AG09319 (cell line): ENCODE results near the gene AGTPBP1.

Experiments
- DNase-seq: peaks from one replicate; pipeline ENCODE4 v3.0.0-alpha.2; 2010; ENCODE audit warnings: low read depth; ENCODE audit errors: extremely low read depth
- TF ChIP-seq, protein P1 (sequence below): IDR thresholded peaks from 2 replicates; pipeline ENCODE4 v1.5.1; 2011; ENCODE audit warnings: low read depth, mild to moderate bottlenecking, inconsistent platforms, low read length, moderate library complexity

The AGTPBP1 gene

DNA sequence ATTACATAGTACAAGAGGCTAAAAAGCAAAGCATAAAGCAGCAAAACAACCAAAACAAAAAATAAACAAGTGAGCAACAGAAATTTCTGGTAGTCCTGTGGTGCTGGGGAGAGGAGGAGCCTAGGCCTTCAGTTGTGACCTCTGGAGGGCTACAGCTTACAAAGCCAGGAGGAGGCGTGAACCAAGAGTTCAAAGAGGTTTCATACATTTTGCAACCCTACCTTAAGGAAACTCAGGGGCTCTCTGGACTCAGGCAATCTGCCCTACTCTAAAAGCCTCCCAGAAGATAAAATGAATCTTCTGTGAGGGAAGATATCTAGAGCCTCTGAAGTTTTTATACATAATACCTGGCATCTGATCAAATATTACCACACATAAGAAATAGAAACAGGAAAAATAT is 187.4 kb downstream of the AGTPBP1 start:
- DNase-seq: no peak

DNA sequence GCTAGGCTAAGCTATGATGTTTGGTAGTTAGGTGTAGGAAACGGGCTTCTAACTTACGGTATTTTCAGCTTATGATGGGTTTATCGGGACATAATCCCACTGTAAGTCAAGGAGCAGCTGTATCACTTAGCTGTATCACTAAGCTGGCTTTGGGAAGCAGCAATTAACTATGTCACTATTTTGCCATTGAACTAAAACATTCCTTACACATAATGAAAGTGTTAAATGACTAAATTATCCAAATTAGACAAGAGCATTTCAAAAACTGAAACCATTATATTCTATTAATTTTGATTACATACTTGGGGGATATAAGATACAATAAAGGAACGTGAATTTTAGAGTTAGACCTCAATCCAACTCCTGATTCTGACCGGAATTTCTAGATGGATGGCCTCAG is 188.3 kb downstream of the AGTPBP1 start:
- DNase-seq: no peak
- TF ChIP-seq, protein P1, sequence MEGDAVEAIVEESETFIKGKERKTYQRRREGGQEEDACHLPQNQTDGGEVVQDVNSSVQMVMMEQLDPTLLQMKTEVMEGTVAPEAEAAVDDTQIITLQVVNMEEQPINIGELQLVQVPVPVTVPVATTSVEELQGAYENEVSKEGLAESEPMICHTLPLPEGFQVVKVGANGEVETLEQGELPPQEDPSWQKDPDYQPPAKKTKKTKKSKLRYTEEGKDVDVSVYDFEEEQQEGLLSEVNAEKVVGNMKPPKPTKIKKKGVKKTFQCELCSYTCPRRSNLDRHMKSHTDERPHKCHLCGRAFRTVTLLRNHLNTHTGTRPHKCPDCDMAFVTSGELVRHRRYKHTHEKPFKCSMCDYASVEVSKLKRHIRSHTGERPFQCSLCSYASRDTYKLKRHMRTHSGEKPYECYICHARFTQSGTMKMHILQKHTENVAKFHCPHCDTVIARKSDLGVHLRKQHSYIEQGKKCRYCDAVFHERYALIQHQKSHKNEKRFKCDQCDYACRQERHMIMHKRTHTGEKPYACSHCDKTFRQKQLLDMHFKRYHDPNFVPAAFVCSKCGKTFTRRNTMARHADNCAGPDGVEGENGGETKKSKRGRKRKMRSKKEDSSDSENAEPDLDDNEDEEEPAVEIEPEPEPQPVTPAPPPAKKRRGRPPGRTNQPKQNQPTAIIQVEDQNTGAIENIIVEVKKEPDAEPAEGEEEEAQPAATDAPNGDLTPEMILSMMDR: no peak

More for the DNA sequence above, 187.4 kb downstream of the AGTPBP1 start:
- TF ChIP-seq, protein P1: no peak

DNA sequence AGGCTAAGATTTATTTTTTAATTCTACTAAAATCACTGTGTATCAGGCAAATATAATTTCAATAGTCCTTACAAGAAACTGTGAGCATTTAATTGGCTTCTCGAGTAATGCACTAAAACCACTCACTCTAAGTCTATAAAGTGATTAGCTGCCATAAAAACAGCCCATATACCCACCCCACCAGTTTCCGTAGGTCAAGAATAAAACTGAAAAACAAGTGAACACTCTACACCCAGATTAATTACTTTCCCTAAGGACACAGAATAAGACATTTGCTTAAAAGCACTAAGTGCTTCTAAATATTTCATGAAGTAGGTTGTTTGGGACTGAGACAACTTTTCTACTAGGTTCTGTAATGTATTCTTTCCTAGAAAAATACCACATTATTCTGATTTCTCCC is 194.2 kb downstream of the AGTPBP1 start:
- TF ChIP-seq, protein P1: no peak
- no peak for DNase-seq

DNA sequence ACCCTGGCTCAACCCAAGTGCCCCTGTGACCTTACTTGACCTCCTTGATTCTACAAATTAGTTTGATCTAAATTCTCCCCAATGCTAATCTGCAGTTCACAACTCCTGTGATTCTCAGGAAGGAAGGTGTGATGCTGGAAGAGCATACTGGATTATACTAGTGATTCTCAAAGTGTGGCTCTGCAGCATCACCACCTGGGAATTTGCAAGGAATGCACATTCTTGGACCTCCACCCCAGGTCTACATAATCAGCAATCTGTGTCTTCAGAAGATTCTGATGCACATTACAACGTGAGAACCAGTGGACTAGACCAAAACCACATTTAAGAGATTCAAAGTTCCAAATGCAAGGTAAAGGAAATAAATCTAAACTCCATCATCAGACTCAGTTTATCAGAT is 198.6 kb downstream of the AGTPBP1 start:
- no peak for DNase-seq
- TF ChIP-seq, protein P1: no peak

DNA sequence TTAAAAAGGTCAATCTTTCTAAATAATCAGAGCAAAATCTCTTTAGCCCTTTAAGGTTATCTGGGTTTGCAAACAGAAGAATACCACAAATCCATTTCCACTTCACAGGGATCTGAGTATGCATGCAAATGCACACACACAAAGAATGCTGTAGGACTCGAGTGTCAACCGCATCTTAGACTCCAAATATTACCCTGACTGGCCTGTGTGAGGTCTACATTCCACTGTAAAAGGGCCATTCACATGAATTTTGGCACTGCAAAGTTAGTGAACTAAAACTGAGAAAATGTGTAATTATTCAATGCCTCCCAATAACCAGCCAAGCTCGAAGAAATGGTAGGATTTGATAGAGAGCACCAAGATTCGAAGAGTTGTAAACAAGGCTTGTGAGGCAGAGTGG is 199.9 kb downstream of the AGTPBP1 start:
- no peak for DNase-seq
- TF ChIP-seq, protein P1: no peak

DNA sequence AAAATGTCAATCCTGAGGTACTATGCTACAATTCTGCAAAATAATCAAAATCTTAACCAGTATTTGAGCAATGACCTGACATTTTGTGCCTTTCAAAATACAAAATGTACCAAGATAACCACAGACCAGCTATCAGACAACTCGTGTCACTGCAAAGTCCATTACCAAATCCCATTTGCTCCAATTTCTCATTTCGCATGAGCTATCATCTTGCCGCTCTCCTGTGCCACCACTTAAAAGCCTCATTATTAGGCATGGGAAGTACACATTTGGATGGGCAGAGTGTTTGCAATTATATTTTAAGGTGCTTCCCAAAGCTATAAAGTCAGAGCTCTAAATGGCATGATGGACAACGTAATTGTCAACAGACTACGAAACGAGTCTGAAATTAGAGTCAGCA is 205.2 kb downstream of the AGTPBP1 start:
- DNase-seq: no peak
- TF ChIP-seq, protein P1: no peak

DNA sequence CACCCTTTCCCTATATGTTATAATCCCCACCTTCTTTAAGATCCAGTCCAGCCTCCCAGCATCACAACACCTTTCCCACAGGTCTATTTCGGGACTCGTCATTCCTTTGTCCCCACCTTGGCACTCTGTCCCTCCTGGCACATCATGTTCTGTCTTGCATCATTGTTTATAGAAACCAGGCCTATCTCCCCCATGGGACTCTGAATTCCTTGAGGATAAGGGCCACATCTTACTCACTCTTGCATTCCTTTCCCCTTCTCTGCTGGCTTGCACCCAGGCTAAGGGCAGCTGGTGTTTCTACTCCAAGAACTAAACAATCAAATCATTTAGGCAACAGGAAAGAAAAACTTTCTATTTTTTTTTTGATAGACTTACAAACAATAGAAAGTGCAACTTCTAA is 205.7 kb downstream of the AGTPBP1 start:
- no peak for DNase-seq
- TF ChIP-seq, protein P1: no peak
